IPS-15b (cell line): Measurements from ENCODE around the gene CDC5L.

Source experiments
- H3K27me3 ChIP-seq: one replicate; pipeline ENCODE4 v1.6.1; 2013; ENCODE audit warnings: low read length; ENCODE audit not compliant: control insufficient read depth, insufficient read depth
- H3K36me3 ChIP-seq: one replicate; pipeline ENCODE4 v1.6.1; 2013; ENCODE audit warnings: low read length; ENCODE audit not compliant: control insufficient read depth, insufficient read depth
- H3K4me1 ChIP-seq: one replicate; pipeline ENCODE4 v1.6.1; 2013; ENCODE audit warnings: mild to moderate bottlenecking, low read length; ENCODE audit not compliant: control insufficient read depth, insufficient read depth
- H3K4me3 ChIP-seq: one replicate; pipeline ENCODE4 v1.5.1; 2013; ENCODE audit warnings: low read depth, low read length
- H3K9ac ChIP-seq: one replicate; pipeline ENCODE4 v1.6.1; 2013; ENCODE audit warnings: low read depth, mild to moderate bottlenecking, low read length
- H3K9me3 ChIP-seq: one replicate; pipeline ENCODE4 v1.6.1; 2013; ENCODE audit warnings: mild to moderate bottlenecking, low read length; ENCODE audit not compliant: control insufficient read depth, insufficient read depth

Gene CDC5L

DNA sequence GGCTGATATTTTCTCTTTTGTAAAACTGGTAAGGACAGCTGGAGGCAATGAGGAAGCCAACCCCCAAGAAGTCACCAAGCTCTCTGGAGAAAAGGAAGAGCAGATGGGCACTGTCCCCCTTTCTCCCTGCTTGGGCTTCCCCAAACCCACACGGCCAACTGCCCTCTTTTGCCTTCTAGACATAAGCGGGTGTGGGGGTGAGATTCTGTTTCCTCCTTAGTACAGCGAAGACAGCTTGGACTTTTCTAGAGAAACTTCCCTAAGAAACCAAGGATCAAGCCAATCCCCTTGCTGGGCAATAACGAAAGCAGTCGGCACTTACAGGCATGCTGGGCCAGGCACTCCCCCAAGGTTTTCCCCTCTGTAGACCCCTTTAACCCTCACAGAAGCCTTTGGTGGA, 110.3 kb downstream of the CDC5L start:
- Histone ChIP-seq H3K9ac (no peak overlapping the region), H3K9me3 (no peaks in the 10 kb centered on the region), H3K36me3 (no peaks in the 10 kb centered on the region), H3K4me3 (no peak overlapping the region), H3K27me3 (no peaks in the 10 kb centered on the region), H3K4me1 (no peaks in the 10 kb centered on the region)

DNA sequence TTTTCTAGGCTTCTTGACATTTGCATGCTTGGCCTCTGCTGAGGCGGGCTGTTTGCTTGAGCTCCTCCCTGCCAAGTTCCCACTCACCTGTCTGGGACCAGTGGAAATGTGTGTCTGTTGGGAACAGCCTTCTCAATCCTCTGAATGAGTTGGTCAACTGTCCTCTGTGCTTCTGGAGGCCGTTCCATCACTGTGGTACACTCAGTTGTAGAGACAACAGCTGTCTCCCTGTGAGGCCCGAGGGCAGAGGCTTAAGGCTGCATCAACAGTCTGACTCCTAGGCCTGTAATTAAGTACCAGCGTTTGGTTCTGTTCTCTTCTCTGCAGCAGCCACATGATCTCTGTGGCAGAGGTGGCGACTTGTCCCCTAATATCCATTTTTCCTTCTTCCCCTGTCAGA, 110.9 kb downstream of the CDC5L start:
- H3K36me3 ChIP-seq: no peaks in the 10 kb centered on the region
- no peaks in the 10 kb centered on the region for H3K9me3 ChIP-seq
- H3K4me3 ChIP-seq: no peak overlapping the region
- no peaks in the 10 kb centered on the region for H3K27me3 ChIP-seq
- no peaks in the 10 kb centered on the region for H3K4me1 ChIP-seq
- no peak overlapping the region for H3K9ac ChIP-seq

DNA sequence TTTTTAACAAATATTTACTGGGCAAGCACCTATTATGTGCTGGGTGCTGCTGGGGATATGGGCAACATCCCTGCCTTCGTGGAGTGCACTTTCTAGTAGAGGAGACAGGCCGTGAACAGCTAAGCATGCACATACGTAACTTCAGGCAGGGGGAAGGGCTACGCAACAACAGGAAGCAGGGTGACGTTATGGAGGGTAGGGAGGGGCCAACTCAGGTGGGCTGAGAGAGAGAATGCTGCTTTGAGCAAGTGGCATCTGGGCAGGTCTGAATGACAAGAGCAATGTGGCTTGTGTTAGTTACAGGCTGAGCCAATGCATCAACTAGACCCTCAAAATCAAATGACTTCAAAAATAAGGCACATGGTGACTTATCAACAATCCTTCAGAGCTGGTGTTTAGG, 112.1 kb downstream of the CDC5L start:
- H3K27me3 ChIP-seq: no peaks in the 10 kb centered on the region

More for the DNA sequence above, 112.1 kb downstream of the CDC5L start:
- Histone ChIP-seq H3K9me3 (no peaks in the 10 kb centered on the region), H3K4me1 (no peaks in the 10 kb centered on the region), H3K36me3 (no peaks in the 10 kb centered on the region), H3K4me3 (no peak overlapping the region), H3K9ac (no peak overlapping the region)
